ENCODE data around the gene ARHGEF11. TPM values are rescaled to one million over a fixed set of nuclear protein-coding genes. Genes with fewer than 3 reads are reported as not detected.
A peak's percentile ranks its signal among the peaks of the same experiment; 100 is the strongest.

The ARHGEF11 gene
- total and polyA plus RNA-seq, 12 donors = 10.4 to 34.5 (median 26.8) TPM

DNA sequence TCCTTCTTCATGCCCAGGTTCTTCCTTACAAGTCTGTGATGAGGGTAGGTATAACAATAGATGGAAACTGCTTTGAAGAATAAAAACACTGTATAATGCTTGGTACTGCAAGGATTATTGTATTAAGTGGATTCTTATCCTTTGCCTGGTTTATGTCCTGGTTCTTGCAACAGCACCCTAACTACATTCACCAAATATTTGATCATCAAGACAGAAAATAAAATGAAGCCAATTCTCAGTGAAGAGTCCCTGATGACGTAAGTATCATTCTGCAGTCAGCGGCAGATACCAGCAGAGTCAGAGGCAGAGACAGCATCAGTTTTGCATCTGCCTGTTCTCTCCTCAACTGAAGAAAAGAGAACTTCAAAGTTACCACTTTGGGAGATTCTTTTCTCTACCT is 19.7 kb downstream of the ARHGEF11 start:
- no peak overlapping the region for H3K27ac ChIP-seq

DNA sequence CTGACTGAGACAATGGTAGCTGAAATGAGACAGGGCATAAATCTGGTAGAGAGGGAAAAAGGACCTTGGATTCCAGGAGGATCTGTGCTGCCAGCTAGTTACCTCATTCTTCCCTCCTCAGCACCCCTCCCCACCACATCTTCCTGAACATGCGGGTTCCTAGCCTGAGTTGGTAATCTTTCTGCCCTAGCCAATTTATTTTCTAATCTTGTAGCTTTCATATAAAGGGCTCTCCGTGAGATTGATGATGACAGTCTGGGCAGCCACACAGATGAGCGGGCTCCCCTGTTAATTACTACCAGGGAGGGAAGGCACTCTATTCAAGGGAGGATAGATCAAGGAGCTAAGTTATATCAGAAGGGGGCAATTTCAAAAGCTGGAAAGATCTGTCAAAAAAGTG is 20.2 kb downstream of the ARHGEF11 start:
- peak in 1 of 8 donors; percentile 50 for ATAC-seq
- 59 to 72% methylated on average over 3 of the region's 3 CpGs for WGBS, 2 donors
- H3K4me1 ChIP-seq = peaks cover 0 to 21% (median 16%) of the 10 kb centered on the region in 9 donors
- intact Hi-C loops (cut with DNase I) = no loop called here
- peaks cover 0 to 4% (median 0%) of the 10 kb centered on the region in 9 donors for H3K36me3 ChIP-seq
- H3K9me3 ChIP-seq = peaks cover 0 to 37% (median 14%) of the 10 kb centered on the region in 11 donors
- TF ChIP-seq, protein P1, sequence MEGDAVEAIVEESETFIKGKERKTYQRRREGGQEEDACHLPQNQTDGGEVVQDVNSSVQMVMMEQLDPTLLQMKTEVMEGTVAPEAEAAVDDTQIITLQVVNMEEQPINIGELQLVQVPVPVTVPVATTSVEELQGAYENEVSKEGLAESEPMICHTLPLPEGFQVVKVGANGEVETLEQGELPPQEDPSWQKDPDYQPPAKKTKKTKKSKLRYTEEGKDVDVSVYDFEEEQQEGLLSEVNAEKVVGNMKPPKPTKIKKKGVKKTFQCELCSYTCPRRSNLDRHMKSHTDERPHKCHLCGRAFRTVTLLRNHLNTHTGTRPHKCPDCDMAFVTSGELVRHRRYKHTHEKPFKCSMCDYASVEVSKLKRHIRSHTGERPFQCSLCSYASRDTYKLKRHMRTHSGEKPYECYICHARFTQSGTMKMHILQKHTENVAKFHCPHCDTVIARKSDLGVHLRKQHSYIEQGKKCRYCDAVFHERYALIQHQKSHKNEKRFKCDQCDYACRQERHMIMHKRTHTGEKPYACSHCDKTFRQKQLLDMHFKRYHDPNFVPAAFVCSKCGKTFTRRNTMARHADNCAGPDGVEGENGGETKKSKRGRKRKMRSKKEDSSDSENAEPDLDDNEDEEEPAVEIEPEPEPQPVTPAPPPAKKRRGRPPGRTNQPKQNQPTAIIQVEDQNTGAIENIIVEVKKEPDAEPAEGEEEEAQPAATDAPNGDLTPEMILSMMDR (IDR thresholded peaks at IDR 0.05) = no peak
- no peak overlapping the region for H3K27ac ChIP-seq
- H3K27me3 ChIP-seq = no peaks in the 10 kb centered on the region
- DNase-seq = no peak
- no peak overlapping the region for H3K4me3 ChIP-seq

More for the DNA sequence above, 19.7 kb downstream of the ARHGEF11 start:
- Histone ChIP-seq H3K9me3 (peaks cover 0 to 33% (median 14%) of the 10 kb centered on the region in 11 donors), H3K27me3 (no peaks in the 10 kb centered on the region), H3K36me3 (peaks cover 0 to 4% (median 0%) of the 10 kb centered on the region in 9 donors), H3K4me3 (no peak overlapping the region), H3K4me1 (peaks cover 0 to 21% (median 16%) of the 10 kb centered on the region in 9 donors)
- TF ChIP-seq, protein P1 (IDR thresholded peaks at IDR 0.05) = no peak
- intact Hi-C loops (cut with DNase I) = no loop called here
- 58 to 64% methylated on average over 2 of the region's 2 CpGs for WGBS, 2 donors
- DNase-seq (no peak), ATAC-seq (peak in 2 of 8 donors; percentile 29 to 67)

DNA sequence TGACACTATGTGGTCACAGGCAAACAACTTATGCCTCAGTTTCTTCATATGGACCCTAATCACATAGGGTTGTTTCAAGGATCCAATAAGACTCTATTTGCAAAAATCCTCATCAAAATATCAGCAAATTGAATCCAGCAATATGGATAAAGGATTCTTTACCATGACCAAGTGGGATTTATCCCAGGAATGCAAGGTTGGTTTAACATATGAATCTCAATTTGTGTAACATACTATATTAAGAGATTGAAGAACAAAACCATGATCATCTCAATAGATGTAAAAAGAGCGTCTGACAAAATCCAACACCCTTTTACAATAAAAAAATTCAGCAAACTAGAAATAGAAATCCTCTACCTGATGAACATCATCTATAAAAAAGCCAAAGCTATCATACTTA is 23.9 kb downstream of the ARHGEF11 start:
- no peak overlapping the region for H3K27ac ChIP-seq
- DNase-seq (no peak), ATAC-seq (no peak)
- peaks cover 0 to 22% (median 15%) of the 10 kb centered on the region in 9 donors for H3K4me1 ChIP-seq
- no peaks in the 10 kb centered on the region for H3K27me3 ChIP-seq
- H3K9me3 ChIP-seq = peaks cover 0 to 52% (median 22%) of the 10 kb centered on the region in 11 donors
- TF ChIP-seq, protein P1 (IDR thresholded peaks at IDR 0.05) = no peak
- no peak overlapping the region for H3K4me3 ChIP-seq
- 98 to 99% methylated on average over 1 of the region's 1 CpG for WGBS, 2 donors
- peaks cover 0 to 4% (median 0%) of the 10 kb centered on the region in 9 donors for H3K36me3 ChIP-seq
- intact Hi-C loops (cut with DNase I) = no loop called here

DNA sequence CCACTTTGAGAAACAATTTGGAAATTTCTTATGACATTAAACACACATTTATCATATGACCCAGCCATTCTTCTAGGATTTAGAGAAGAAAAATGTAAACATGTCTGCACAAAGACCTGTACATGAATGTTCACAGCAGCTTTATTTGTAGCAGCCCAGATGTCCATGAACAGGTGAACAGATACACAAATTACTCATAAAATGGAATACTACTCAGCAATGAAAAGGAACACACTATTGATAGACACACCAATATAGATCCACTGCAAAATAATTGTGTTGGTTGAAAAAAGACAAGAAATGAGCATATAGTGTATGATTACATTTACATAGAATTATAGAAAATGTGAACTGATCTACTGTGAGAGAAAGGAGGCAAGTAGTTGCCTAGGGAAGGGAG is 26.1 kb downstream of the ARHGEF11 start:
- DNase-seq (no peak), ATAC-seq (no peak)
- Histone ChIP-seq H3K4me1 (peaks cover 0 to 10% (median 0%) of the 10 kb centered on the region in 9 donors), H3K36me3 (peaks cover 0 to 4% (median 0%) of the 10 kb centered on the region in 9 donors), H3K4me3 (no peak overlapping the region), H3K9me3 (peaks cover 0 to 52% (median 22%) of the 10 kb centered on the region in 11 donors), H3K27me3 (no peaks in the 10 kb centered on the region), H3K27ac (no peak overlapping the region)
- intact Hi-C loops (cut with DNase I) = no loop called here
- TF ChIP-seq, protein P1 (IDR thresholded peaks at IDR 0.05) = no peak

Data from heart right ventricle (tissue), 16 donors.